ENCODE measurements around the gene KCNQ5. TPM values are rescaled to one million over a fixed set of nuclear protein-coding genes. Genes with fewer than 3 reads are reported as not detected.

Gene KCNQ5
- total and polyA plus RNA-seq, 2 of the 8 experiments (the other 6 are each of a cell fraction or from before 2014, with no cell fraction given), result 0.83 to 1.2 TPM

DNA sequence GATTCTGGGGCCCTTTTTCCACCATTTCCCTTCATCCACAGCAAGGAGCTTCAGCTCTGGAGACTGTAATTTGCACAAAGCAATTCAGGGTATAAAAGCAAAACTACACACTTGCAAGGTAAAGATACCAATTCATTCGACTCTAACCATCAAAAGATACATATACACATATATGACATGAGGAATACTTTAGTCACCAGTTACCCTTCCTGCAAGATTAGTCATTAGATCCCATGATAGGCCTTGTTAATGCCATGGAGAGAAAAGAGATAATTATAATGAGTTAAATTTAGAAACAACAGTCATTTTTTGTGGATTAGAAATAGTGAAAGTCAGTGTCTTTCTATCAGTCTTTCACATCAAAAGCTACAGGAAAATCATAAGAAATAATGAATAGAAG is 204.2 kb downstream of the KCNQ5 start (continued):
- TF ChIP-seq, protein P1, sequence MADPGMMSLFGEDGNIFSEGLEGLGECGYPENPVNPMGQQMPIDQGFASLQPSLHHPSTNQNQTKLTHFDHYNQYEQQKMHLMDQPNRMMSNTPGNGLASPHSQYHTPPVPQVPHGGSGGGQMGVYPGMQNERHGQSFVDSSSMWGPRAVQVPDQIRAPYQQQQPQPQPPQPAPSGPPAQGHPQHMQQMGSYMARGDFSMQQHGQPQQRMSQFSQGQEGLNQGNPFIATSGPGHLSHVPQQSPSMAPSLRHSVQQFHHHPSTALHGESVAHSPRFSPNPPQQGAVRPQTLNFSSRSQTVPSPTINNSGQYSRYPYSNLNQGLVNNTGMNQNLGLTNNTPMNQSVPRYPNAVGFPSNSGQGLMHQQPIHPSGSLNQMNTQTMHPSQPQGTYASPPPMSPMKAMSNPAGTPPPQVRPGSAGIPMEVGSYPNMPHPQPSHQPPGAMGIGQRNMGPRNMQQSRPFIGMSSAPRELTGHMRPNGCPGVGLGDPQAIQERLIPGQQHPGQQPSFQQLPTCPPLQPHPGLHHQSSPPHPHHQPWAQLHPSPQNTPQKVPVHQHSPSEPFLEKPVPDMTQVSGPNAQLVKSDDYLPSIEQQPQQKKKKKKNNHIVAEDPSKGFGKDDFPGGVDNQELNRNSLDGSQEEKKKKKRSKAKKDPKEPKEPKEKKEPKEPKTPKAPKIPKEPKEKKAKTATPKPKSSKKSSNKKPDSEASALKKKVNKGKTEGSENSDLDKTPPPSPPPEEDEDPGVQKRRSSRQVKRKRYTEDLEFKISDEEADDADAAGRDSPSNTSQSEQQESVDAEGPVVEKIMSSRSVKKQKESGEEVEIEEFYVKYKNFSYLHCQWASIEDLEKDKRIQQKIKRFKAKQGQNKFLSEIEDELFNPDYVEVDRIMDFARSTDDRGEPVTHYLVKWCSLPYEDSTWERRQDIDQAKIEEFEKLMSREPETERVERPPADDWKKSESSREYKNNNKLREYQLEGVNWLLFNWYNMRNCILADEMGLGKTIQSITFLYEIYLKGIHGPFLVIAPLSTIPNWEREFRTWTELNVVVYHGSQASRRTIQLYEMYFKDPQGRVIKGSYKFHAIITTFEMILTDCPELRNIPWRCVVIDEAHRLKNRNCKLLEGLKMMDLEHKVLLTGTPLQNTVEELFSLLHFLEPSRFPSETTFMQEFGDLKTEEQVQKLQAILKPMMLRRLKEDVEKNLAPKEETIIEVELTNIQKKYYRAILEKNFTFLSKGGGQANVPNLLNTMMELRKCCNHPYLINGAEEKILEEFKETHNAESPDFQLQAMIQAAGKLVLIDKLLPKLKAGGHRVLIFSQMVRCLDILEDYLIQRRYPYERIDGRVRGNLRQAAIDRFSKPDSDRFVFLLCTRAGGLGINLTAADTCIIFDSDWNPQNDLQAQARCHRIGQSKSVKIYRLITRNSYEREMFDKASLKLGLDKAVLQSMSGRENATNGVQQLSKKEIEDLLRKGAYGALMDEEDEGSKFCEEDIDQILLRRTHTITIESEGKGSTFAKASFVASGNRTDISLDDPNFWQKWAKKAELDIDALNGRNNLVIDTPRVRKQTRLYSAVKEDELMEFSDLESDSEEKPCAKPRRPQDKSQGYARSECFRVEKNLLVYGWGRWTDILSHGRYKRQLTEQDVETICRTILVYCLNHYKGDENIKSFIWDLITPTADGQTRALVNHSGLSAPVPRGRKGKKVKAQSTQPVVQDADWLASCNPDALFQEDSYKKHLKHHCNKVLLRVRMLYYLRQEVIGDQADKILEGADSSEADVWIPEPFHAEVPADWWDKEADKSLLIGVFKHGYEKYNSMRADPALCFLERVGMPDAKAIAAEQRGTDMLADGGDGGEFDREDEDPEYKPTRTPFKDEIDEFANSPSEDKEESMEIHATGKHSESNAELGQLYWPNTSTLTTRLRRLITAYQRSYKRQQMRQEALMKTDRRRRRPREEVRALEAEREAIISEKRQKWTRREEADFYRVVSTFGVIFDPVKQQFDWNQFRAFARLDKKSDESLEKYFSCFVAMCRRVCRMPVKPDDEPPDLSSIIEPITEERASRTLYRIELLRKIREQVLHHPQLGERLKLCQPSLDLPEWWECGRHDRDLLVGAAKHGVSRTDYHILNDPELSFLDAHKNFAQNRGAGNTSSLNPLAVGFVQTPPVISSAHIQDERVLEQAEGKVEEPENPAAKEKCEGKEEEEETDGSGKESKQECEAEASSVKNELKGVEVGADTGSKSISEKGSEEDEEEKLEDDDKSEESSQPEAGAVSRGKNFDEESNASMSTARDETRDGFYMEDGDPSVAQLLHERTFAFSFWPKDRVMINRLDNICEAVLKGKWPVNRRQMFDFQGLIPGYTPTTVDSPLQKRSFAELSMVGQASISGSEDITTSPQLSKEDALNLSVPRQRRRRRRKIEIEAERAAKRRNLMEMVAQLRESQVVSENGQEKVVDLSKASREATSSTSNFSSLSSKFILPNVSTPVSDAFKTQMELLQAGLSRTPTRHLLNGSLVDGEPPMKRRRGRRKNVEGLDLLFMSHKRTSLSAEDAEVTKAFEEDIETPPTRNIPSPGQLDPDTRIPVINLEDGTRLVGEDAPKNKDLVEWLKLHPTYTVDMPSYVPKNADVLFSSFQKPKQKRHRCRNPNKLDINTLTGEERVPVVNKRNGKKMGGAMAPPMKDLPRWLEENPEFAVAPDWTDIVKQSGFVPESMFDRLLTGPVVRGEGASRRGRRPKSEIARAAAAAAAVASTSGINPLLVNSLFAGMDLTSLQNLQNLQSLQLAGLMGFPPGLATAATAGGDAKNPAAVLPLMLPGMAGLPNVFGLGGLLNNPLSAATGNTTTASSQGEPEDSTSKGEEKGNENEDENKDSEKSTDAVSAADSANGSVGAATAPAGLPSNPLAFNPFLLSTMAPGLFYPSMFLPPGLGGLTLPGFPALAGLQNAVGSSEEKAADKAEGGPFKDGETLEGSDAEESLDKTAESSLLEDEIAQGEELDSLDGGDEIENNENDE (IDR thresholded peaks at IDR 0.05; ENCODE audit: insufficient replicate concordance, low read length), result no peak
- TF ChIP-seq NANOG (IDR thresholded peaks at IDR 0.05; ENCODE audit: insufficient read depth, low read depth, low read length, poor library complexity, severe bottlenecking) (no peak), KDM1A (IDR thresholded peaks at IDR 0.05; ENCODE audit: borderline replicate concordance, low read length) (no peak)

Data from H1 (cell line).